HG02885 (cell line): Measurements from ENCODE around the gene ALX4.

Experiments
- ATAC-seq: cut with Tn5 transposase; IDR thresholded peaks from one replicate; pipeline ENCODE4 v1.9.1; 2021; ENCODE audit warnings: mild to moderate bottlenecking; ENCODE audit not compliant: unreplicated experiment, poor library complexity

The ALX4 gene

GRCh38 chr11:44318369-44318768 is 8.4 kb upstream of the ALX4 start:
- ATAC-seq: no peak

- no peak for ATAC-seq
These were observed 6.8 kb upstream of the ALX4 start for GRCh38 chr11:44316659-44317240.

GRCh38 chr11:44315947-44316658 is 6.2 kb upstream of the ALX4 start:
- no peak for ATAC-seq

GRCh38 chr11:44314733-44315132 is 4.8 kb upstream of the ALX4 start:
- no peak for ATAC-seq

- no peak for ATAC-seq
These were observed 4.0 kb upstream of the ALX4 start for GRCh38 chr11:44313761-44314489.

GRCh38 chr11:44312876-44313275 is 2.9 kb upstream of the ALX4 start:
- ATAC-seq: no peak

GRCh38 chr11:44311339-44312261 is 1.7 kb upstream of the ALX4 start:
- no peak for ATAC-seq

GRCh38 chr11:44310463-44311272 is 729 bp upstream of the ALX4 start:
- ATAC-seq: no peak

- no peak for ATAC-seq
These were observed 195 bp upstream of the ALX4 start for GRCh38 chr11:44310206-44310462.

- no peak for ATAC-seq
These were observed 939 bp downstream of the ALX4 start for GRCh38 chr11:44308923-44309477.

- no peak for ATAC-seq
These were observed 1.6 kb downstream of the ALX4 start for GRCh38 chr11:44308256-44308922.

GRCh38 chr11:44307340-44308099 is 2.4 kb downstream of the ALX4 start:
- ATAC-seq: no peak

- no peak for ATAC-seq
These were observed 3.1 kb downstream of the ALX4 start for GRCh38 chr11:44306918-44307244.

GRCh38 chr11:44306052-44306917 is 3.7 kb downstream of the ALX4 start:
- no peak for ATAC-seq

- no peak for ATAC-seq
These were observed 4.4 kb downstream of the ALX4 start for GRCh38 chr11:44305470-44306051.

GRCh38 chr11:44305026-44305469 is 4.9 kb downstream of the ALX4 start:
- no peak for ATAC-seq
